GM12878 (cell line): ENCODE results near the gene RGS6. TPM values are rescaled to one million over a fixed set of nuclear protein-coding genes. Genes with fewer than 3 reads are reported as not detected.

Experiments used
- ATAC-seq: fragments of 200-7000 bp; cut with Tn5 transposase; 3 replicates; pipeline ENCODE4 v1.9.1; 2020; ENCODE audit warnings: mild to moderate bottlenecking, moderate library complexity
- BruUV-seq: library from RNA; stranded (reverse); fragments of 400-500 nt; replicated peaks from 2 replicates; lab custom pipeline; 2021; lab: Mats Ljungman, UMichigan
- CTCF ChIA-PET: fragments of 300-600 bp; sonication (Branson Sonifier 250); formaldehyde crosslinking; extraction: SDS; loops from one replicate; lab custom pipeline; 2021; ENCODE audit warnings: inconsistent platforms; lab: Yijun Ruan, JAX
- POLR2A ChIA-PET: fragments of 350-600 bp; formaldehyde crosslinking; extraction: SDS; loops from one replicate; lab custom pipeline; 2021; ENCODE audit warnings: inconsistent platforms; lab: Charles Lee
- RAD21 ChIA-PET: fragments of 300-600 bp; sonication (Branson Sonifier 250); formaldehyde crosslinking; loops from one replicate; lab custom pipeline; 2023; ENCODE audit warnings: antibody characterized with exemption; ENCODE audit not compliant: unreplicated experiment; lab: Charles Lee
- SMC1A ChIA-PET: fragments of 300-600 bp; sonication (Branson Sonifier 250); formaldehyde crosslinking; loops from one replicate; lab custom pipeline; 2023; ENCODE audit not compliant: unreplicated experiment, uncharacterized antibody; lab: Charles Lee
- DNase-seq: peaks from one replicate; pipeline ENCODE4 v3.0.0-alpha.2; 2011; ENCODE audit warnings: low read depth, low spot score
- FAIRE-seq: peaks from 3 replicates; lab custom pipeline; 2011; peaks lifted over from hg19 to GRCh38; lab: Jason Lieb, UNC
- H2AFZ ChIP-seq: 2 replicates; pipeline ENCODE4 v1.6.0; 2011; ENCODE audit warnings: low read depth, low read length, control low read depth; ENCODE audit not compliant: control insufficient read depth
- H3K27ac ChIP-seq: 2 replicates; pipeline ENCODE4 v1.5.1; 2011; ENCODE audit warnings: control low read depth; ENCODE audit not compliant: control insufficient read depth, insufficient read depth
- H3K27me3 ChIP-seq, 2 experiments: replicated peaks in 1 of 2; 2 replicates each; pipeline versions ENCODE4 v1.6.0 to v1.6.1; 2011; ENCODE audit warnings: low read length in 1 of 2; ENCODE audit not compliant: control insufficient read depth in 2 of 2, insufficient read depth in 2 of 2
- H3K36me3 ChIP-seq, 2 experiments: 2 replicates each; pipeline ENCODE4 v1.5.1; 2011; ENCODE audit warnings: low read length in 1 of 2; ENCODE audit not compliant: control insufficient read depth in 2 of 2, insufficient read depth in 2 of 2
- H3K4me1 ChIP-seq: 2 replicates; pipeline ENCODE4 v1.6.1; 2011; ENCODE audit warnings: mild to moderate bottlenecking, low read length, moderate library complexity, mixed read lengths; ENCODE audit not compliant: control insufficient read depth, insufficient read depth
- H3K4me2 ChIP-seq: 2 replicates; pipeline ENCODE4 v1.6.0; 2011; ENCODE audit warnings: control low read depth; ENCODE audit not compliant: control insufficient read depth, insufficient read depth
- H3K4me3 ChIP-seq: fragments of 200-600 bp; sonication (generic); 2 replicates; pipeline ENCODE4 v1.5.1; 2016
- H3K79me2 ChIP-seq: 2 replicates; pipeline ENCODE4 v1.6.0; 2011; ENCODE audit warnings: low read length; ENCODE audit not compliant: control insufficient read depth, insufficient read depth
- H3K9ac ChIP-seq: 2 replicates; pipeline ENCODE4 v1.8.0; 2011; ENCODE audit warnings: low read length, control low read depth, mixed read lengths; ENCODE audit not compliant: control insufficient read depth, insufficient read depth
- H3K9me3 ChIP-seq: replicated peaks from 3 replicates; pipeline ENCODE4 v1.5.1; 2011; ENCODE audit warnings: mild to moderate bottlenecking, low read length; ENCODE audit not compliant: control insufficient read depth, insufficient read depth
- H4K20me1 ChIP-seq: 2 replicates; pipeline ENCODE4 v1.6.0; 2011; ENCODE audit not compliant: control insufficient read depth, insufficient read depth
- BRCA1 ChIP-seq: IDR thresholded peaks from 2 replicates; pipeline ENCODE4 v1.6.1; 2011; ENCODE audit warnings: low read depth, low read length, improper control_type of control experiment
- E2F4 ChIP-seq: IDR thresholded peaks from 2 replicates; pipeline ENCODE4 v1.6.1; 2012; ENCODE audit warnings: low read depth, low read length, improper control_type of control experiment
- FOS ChIP-seq: IDR thresholded peaks from 3 replicates; pipeline ENCODE4 v1.6.1; 2011; ENCODE audit warnings: borderline replicate concordance; ENCODE audit not compliant: insufficient read length; ENCODE audit errors: extremely low read depth
- HDGF ChIP-seq: fragments of 450-650 bp; IDR thresholded peaks from 2 replicates; pipeline ENCODE4 v1.6.1; 2016; ENCODE audit warnings: antibody characterized with exemption
- POLR2AphosphoS2 ChIP-seq: IDR thresholded peaks from 2 replicates; pipeline ENCODE4 v1.6.1; 2011; ENCODE audit warnings: low read depth, mild to moderate bottlenecking, low read length, improper control_type of control experiment, moderate library complexity
- STAT3 ChIP-seq: IDR thresholded peaks from 2 replicates; pipeline ENCODE4 v1.6.1; 2011; ENCODE audit warnings: low read depth, low read length, improper control_type of control experiment
- ZBTB40 ChIP-seq: fragments of 450-650 bp; IDR thresholded peaks from 2 replicates; pipeline ENCODE4 v1.6.1; 2016; ENCODE audit warnings: mild to moderate bottlenecking, moderate library complexity, borderline replicate concordance
- WGBS: methylation state at CpG from one replicate; pipeline ENCODE4 v1.1.6; 2016; ENCODE audit warnings: low lambda C conversion rate; ENCODE audit not compliant: insufficient replicate concordance, insufficient coverage; ENCODE audit errors: missing lambda C conversion rate; 5-methylcytosine and 5-hydroxymethylcytosine counted together
- in situ Hi-C: fragments of 300-500 bp; cut with MboI; formaldehyde crosslinking; loops from 9 replicates; pipeline ENCODE4 v1.14.3; 2018; ENCODE audit warnings: mixed read lengths
- intact Hi-C: fragments of 100-400 bp; cut with micrococcal nuclease; formaldehyde crosslinking; loops from one replicate; pipeline ENCODE4 v1.14.2; 2022; ENCODE audit not compliant: unreplicated experiment
- polyA plus RNA-seq, 11 experiments: library from polyadenylated mRNA; depleted of rRNA in 4 of 11; unstranded in 6 of 11; stranded (reverse) in 5 of 11; fragments of >200 nt; fragmentation: Nextera tagmentation in 4 of 11; fragmentation: Illumina TruSeq in 1 of 11; extraction: Ambion mirVana in 4 of 11; extraction: Trizol in 1 of 11; gene quantifications; 1 replicate in 1 of 11; 2 replicates in 10 of 11; pipeline versions ENCODE4 v1.2.1 to v1.2.3, GENCODE V29; 2011 to 2016; ENCODE audit warnings: inconsistent platforms in 2 of 11, missing spikeins in 2 of 11, low read depth in 1 of 11
- total RNA-seq, 4 experiments: library from RNA; depleted of rRNA in 3 of 4; stranded (reverse); fragments of >200 nt in 3 of 4; fragmentation: Illumina TruSeq in 1 of 4; extraction: Trizol in 1 of 4; gene quantifications; 2 replicates each; pipeline versions ENCODE4 v1.2.1 to v1.2.3, GENCODE V29; 2013 to 2021

RGS6 gene
- total and polyA plus RNA-seq, 10 of the 15 experiments (the other 5 are each of a cell fraction or from before 2014, with no cell fraction given): 3.9 to 18.1 (median 12.4) TPM

GRCh38 chr14:72336311-72336980 lies 404.2 kb downstream of the RGS6 start (continued):
- TF ChIP-seq FOS (no peak), HDGF (no peak), POLR2AphosphoS2 (no peak)

- FAIRE-seq (no peak), DNase-seq (no peak), ATAC-seq (no peak)
- in situ Hi-C loops (no loop called here), intact Hi-C loops (no loop called here)
- no peaks in the 10 kb centered on the region; a peak in 1 of 4 replicates for H3K27me3 ChIP-seq
- no peaks in the 10 kb centered on the region for H3K4me1 ChIP-seq
- no peaks in the 10 kb centered on the region; the same call in 2 of the 3 replicates for H3K9me3 ChIP-seq
- no peak overlapping the region for H3K4me2 ChIP-seq
- no TSS peak for BruUV-seq
- no peak overlapping the region for H3K9ac ChIP-seq
- no peak overlapping the region for H3K27ac ChIP-seq
- no peak overlapping the region for H3K4me3 ChIP-seq
- 0% methylated on average over 1 of the region's 1 CpG for WGBS
- RAD21 ChIA-PET: no interaction called here
- CTCF ChIA-PET: interaction anchor here (1.5 kb wide), 1 partner anchor 19 kb away, joined by 3 read pairs; no protein-coding TSS in a partner anchor
- POLR2A ChIA-PET: no interaction called here
- TF ChIP-seq STAT3: no peak
- TF ChIP-seq ZBTB40: no peak
- TF ChIP-seq E2F4: no peak
- TF ChIP-seq BRCA1: no peak
- H2AFZ ChIP-seq: no peak overlapping the region
- SMC1A ChIA-PET: interaction anchor here (0.9 to 1.2 kb wide), 2 partner anchors 13 kb away, joined by 3 read pairs; no protein-coding TSS in a partner anchor
- H3K36me3 ChIP-seq: no peaks in the 10 kb centered on the region
- H3K79me2 ChIP-seq: no peaks in the 10 kb centered on the region
- H4K20me1 ChIP-seq: no peaks in the 10 kb centered on the region
Observed at GRCh38 chr14:72341237-72341636, 409.0 kb downstream of the RGS6 start.
